ENCODE measurements around the gene SHF.

The SHF gene

GRCh38 chr15:45174069-45174468 lies 13.7 kb downstream of the SHF start:
- no peak for DNase-seq

- DNase-seq: no peak
These were observed 15.9 kb downstream of the SHF start for GRCh38 chr15:45171912-45172311.

GRCh38 chr15:45169608-45170480 lies 17.9 kb downstream of the SHF start:
- DNase-seq: no peak

- DNase-seq: no peak
These were observed 18.8 kb downstream of the SHF start for GRCh38 chr15:45168751-45169551.

- DNase-seq: no peak
These were observed 19.5 kb downstream of the SHF start for GRCh38 chr15:45168286-45168685.

GRCh38 chr15:45167631-45168205 lies 20.0 kb downstream of the SHF start:
- peak in 2 of 58 donors; percentile 38 to 43 for DNase-seq

GRCh38 chr15:45166834-45167630 lies 20.7 kb downstream of the SHF start:
- DNase-seq: peak in 57 of 58 donors; percentile 30 to 88 (median 78)

- DNase-seq: no peak
These were observed 22.2 kb downstream of the SHF start for GRCh38 chr15:45165536-45165935.

- no peak for DNase-seq
These were observed 22.9 kb downstream of the SHF start for GRCh38 chr15:45164914-45165313.

GRCh38 chr15:45163508-45163856 lies 24.3 kb downstream of the SHF start:
- no peak for DNase-seq

GRCh38 chr15:45162771-45163507 lies 24.8 kb downstream of the SHF start:
- peak in 55 of 58 donors; percentile 15 to 81 (median 65) for DNase-seq

- DNase-seq: no peak
These were observed 26.1 kb downstream of the SHF start for GRCh38 chr15:45161666-45162065.

- peak in 45 of 58 donors; percentile 11 to 76 (median 45) for DNase-seq
These were observed 29.8 kb downstream of the SHF start for GRCh38 chr15:45157974-45158373.

GRCh38 chr15:45156744-45157455 lies 30.9 kb downstream of the SHF start:
- peak in 6 of 58 donors; percentile 11 to 42 (median 20) for DNase-seq

GRCh38 chr15:45155739-45156138 lies 32.0 kb downstream of the SHF start:
- DNase-seq: no peak

GRCh38 chr15:45151998-45152828 lies 35.6 kb downstream of the SHF start:
- DNase-seq: no peak

GRCh38 chr15:45150997-45151396 lies 36.8 kb downstream of the SHF start:
- no peak for DNase-seq

GRCh38 chr15:45150481-45150880 lies 37.3 kb downstream of the SHF start:
- no peak for DNase-seq

GRCh38 chr15:45149060-45149459 lies 38.7 kb downstream of the SHF start:
- no peak for DNase-seq
